Dendritic cell treated with granulocyte-macrophage colony-stimulating factor and Interleukin-4, amounts not matched to agents 40 ng/mL and 50 ng/mL, for 4 days (primary cell): Measurements from ENCODE around the gene MACROD2.

ENCODE experiments used
- H3K27ac Mint-ChIP-seq: one replicate; pipeline ENCODE4 v1.8.0; 2022; ENCODE audit warnings: mild to moderate bottlenecking, mixed read lengths
- H3K27me3 Mint-ChIP-seq: one replicate; pipeline ENCODE4 v1.8.0; 2022; ENCODE audit warnings: mild to moderate bottlenecking, mixed read lengths
- H3K36me3 Mint-ChIP-seq: one replicate; pipeline ENCODE4 v1.8.0; 2022; ENCODE audit warnings: low read depth, mixed read lengths
- H3K4me1 Mint-ChIP-seq: one replicate; pipeline ENCODE4 v1.8.0; 2022; ENCODE audit warnings: low read depth, mixed read lengths
- H3K4me3 Mint-ChIP-seq: one replicate; pipeline ENCODE4 v1.8.0; 2022; ENCODE audit warnings: mild to moderate bottlenecking, moderate library complexity, mixed read lengths
- H3K9me3 Mint-ChIP-seq: one replicate; pipeline ENCODE4 v1.8.0; 2022; ENCODE audit warnings: mixed read lengths
- intact Hi-C: fragments of 100-400 bp; cut with micrococcal nuclease; formaldehyde crosslinking; loops from one replicate; pipeline ENCODE4 v1.15.0; 2022

Gene MACROD2

GRCh38 chr20:15710636-15711035, 1715.3 kb downstream of the MACROD2 start:
- no peaks in the 10 kb centered on the region for H3K27me3 Mint-ChIP-seq
- H3K27ac Mint-ChIP-seq, result no peak overlapping the region
- no peak overlapping the region for H3K4me3 Mint-ChIP-seq
- H3K36me3 Mint-ChIP-seq, result no peaks in the 10 kb centered on the region
- no peaks in the 10 kb centered on the region for H3K4me1 Mint-ChIP-seq
- intact Hi-C loops, result no loop called here
- H3K9me3 Mint-ChIP-seq, result no peaks in the 10 kb centered on the region

GRCh38 chr20:15711177-15711576, 1715.9 kb downstream of the MACROD2 start:
- Mint-ChIP-seq H3K27ac (no peak overlapping the region), H3K4me1 (no peaks in the 10 kb centered on the region), H3K9me3 (no peaks in the 10 kb centered on the region), H3K27me3 (no peaks in the 10 kb centered on the region), H3K4me3 (no peak overlapping the region), H3K36me3 (no peaks in the 10 kb centered on the region)
- intact Hi-C loops, result no loop called here

GRCh38 chr20:15716256-15716655, 1720.9 kb downstream of the MACROD2 start:
- no peak overlapping the region for H3K4me3 Mint-ChIP-seq
- H3K36me3 Mint-ChIP-seq, result no peaks in the 10 kb centered on the region
- H3K27me3 Mint-ChIP-seq, result no peaks in the 10 kb centered on the region
- no peaks in the 10 kb centered on the region for H3K4me1 Mint-ChIP-seq
- no peak overlapping the region for H3K27ac Mint-ChIP-seq
- intact Hi-C loops, result no loop called here
- no peaks in the 10 kb centered on the region for H3K9me3 Mint-ChIP-seq

DNA sequence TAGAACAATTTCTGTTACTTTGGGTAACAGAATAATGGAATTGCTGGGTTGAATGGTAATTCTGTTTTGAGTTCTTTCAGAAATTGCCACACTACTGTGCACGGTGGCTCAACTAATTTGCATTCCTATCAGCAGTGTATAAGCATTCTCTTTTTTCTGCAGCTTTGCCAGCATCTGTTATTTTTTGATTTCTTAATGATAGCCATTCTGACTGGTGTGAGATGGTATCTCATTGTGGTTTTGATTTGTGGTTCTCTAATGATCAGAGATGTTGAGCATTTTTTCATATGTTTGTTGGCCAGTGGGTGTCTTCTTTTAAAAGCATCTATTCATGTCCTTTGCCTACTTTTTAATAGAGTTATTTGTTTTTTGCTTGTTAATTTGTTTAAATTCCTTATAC, 1731.1 kb downstream of the MACROD2 start:
- no peak overlapping the region for H3K4me3 Mint-ChIP-seq
- no peaks in the 10 kb centered on the region for H3K4me1 Mint-ChIP-seq
- H3K9me3 Mint-ChIP-seq, result peaks cover 26% of the 10 kb centered on the region
- H3K27ac Mint-ChIP-seq, result no peak overlapping the region
- intact Hi-C loops, result no loop called here
- no peaks in the 10 kb centered on the region for H3K27me3 Mint-ChIP-seq
- no peaks in the 10 kb centered on the region for H3K36me3 Mint-ChIP-seq

DNA sequence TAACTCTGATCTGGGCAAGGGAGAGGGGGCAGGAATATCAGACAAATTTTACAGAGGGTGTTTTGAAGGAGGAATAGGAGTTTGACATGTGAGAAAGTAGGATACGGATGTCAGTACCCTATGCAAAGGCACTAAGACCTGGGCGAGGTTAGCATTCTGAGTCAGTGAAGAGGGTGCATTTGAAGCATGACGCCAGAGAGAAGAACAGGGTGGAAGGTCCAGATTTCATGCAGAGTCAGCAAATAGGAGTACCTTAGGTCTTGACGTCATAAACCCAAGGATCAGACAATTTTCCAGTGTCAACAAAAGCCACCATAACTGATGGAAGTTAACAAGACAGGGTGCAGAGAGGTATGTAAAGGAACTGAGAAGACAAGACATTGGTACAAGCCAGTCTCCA, 1738.7 kb downstream of the MACROD2 start:
- Mint-ChIP-seq H3K27me3 (no peaks in the 10 kb centered on the region), H3K4me3 (no peak overlapping the region), H3K36me3 (no peaks in the 10 kb centered on the region), H3K4me1 (no peaks in the 10 kb centered on the region), H3K27ac (no peak overlapping the region), H3K9me3 (peaks cover 24% of the 10 kb centered on the region)
- intact Hi-C loops, result no loop called here

GRCh38 chr20:15739035-15739434, 1743.7 kb downstream of the MACROD2 start:
- no peak overlapping the region for H3K4me3 Mint-ChIP-seq
- intact Hi-C loops, result no loop called here

DNA sequence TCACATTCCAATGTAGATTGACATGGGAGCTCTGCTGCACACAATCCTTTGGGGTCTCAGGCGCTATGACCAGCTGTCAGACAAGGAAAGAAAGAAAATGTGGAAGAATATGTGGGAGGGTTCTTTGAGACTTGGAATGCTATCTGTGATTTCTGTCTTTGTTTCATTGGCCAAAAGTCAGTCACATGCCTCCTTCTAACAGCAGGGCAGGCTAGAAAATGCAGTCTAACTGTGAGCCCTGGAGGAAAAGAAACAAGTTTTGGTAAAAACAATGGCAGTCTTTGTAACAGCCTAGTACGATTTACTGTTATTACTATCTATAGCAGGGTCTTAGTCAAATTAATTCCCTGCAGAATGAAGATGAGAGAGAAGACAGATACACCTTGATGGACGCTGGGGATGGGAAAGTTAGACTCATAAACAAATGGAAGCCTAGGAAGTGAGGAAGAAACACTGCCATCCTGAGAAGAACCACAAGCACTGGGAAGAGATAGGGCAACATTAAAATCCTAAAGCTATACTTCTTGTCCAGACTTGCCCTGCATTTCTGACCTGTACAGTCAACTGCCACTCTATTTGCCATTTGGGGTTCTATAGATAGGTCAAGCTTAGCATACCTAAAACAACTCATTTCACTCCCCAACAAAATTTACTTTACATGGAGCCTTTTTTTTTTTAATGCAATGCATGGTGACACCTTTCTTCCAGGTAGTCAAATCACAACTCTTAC, 1744.9 kb downstream of the MACROD2 start:
- Mint-ChIP-seq H3K9me3 (peaks cover 9% of the 10 kb centered on the region), H3K36me3 (no peaks in the 10 kb centered on the region), H3K4me3 (no peak overlapping the region), H3K27me3 (no peaks in the 10 kb centered on the region), H3K27ac (no peak overlapping the region), H3K4me1 (no peaks in the 10 kb centered on the region)
- intact Hi-C loops, result no loop called here

More at GRCh38 chr20:15739035-15739434, 1743.7 kb downstream of the MACROD2 start:
- no peaks in the 10 kb centered on the region for H3K4me1 Mint-ChIP-seq
- peaks cover 12% of the 10 kb centered on the region for H3K9me3 Mint-ChIP-seq
- H3K27me3 Mint-ChIP-seq, result no peaks in the 10 kb centered on the region
- no peak overlapping the region for H3K27ac Mint-ChIP-seq
- H3K36me3 Mint-ChIP-seq, result no peaks in the 10 kb centered on the region

DNA sequence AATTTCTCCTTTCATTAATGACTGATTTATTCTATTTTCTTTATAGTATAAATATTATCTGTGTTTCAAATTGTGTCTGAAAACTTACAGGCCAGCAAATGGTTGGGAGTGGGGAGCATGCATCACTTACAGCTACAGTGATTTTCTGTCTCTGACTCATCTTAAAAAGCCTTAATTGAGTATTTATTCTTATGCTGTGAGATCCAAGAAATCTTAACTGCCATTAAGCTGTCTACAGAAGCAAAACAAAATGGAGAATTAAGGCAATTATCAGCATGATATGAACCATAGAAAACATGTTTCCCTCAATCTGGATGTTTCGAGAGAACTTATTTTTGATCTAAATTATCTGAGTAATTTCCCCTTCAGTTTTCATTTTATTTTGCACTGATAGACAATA, 1746.8 kb downstream of the MACROD2 start:
- intact Hi-C loops, result no loop called here
- Mint-ChIP-seq H3K4me3 (no peak overlapping the region), H3K4me1 (no peaks in the 10 kb centered on the region), H3K9me3 (peaks cover 16% of the 10 kb centered on the region), H3K27ac (no peak overlapping the region), H3K27me3 (no peaks in the 10 kb centered on the region), H3K36me3 (no peaks in the 10 kb centered on the region)

DNA sequence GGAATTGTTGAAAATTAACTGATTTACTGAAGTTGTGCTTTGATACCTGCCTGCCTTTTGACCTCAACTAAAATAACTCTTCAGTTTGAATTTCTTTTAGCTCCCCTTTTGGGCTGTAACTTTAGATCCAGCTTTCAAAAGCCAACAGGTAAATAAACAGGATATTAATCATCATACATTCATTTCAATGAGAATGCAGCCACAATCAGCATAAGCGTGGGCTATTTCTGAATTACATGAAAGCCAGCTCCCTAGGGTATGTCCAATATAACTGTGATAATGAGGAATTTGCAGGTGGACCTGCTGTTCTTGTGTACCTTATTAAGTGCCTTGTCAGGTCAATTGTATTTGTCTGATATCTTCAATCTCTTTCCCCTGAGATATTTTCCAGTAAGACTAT, 1747.3 kb downstream of the MACROD2 start:
- Mint-ChIP-seq H3K4me3 (no peak overlapping the region), H3K4me1 (no peaks in the 10 kb centered on the region), H3K27me3 (no peaks in the 10 kb centered on the region)

DNA sequence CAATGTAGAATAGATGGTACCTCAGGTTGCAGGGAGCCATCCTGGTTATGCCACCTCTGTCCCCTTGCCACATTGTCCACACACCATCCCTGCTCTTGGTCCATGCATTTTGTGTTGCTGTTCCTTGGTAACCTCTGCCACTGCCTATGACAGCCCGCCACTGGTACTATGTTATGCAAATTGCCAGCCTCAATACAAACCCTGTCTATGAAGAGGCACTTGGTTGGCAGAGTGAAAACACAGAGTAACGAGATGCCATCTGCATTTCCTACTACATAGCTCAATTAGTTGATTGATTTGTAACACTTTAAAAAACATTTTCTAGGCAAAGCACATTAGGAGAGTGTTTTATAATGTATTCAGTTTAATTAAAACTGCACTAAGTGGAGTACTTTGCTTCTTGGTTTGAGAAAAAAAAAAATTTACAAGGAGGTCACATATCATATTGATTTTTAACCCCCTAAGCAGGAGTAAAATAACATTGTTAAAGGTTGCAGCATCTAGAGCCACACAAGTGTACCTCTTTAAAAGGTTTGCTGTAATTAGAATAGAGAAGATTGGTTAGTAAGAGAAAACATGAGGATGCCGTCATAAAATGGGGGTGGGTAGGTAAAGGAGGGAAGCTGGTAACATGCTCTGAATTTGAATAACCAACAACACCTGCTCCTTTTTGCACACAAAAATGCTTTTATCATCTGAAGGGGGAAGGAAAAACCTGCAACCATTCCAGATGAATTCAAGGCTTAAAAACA, 1760.9 kb downstream of the MACROD2 start:
- Mint-ChIP-seq H3K27me3 (no peaks in the 10 kb centered on the region), H3K4me3 (no peak overlapping the region), H3K4me1 (no peaks in the 10 kb centered on the region), H3K9me3 (no peaks in the 10 kb centered on the region), H3K27ac (no peak overlapping the region), H3K36me3 (no peaks in the 10 kb centered on the region)
- intact Hi-C loops, result no loop called here

More for the DNA sequence above, 1747.3 kb downstream of the MACROD2 start:
- no peaks in the 10 kb centered on the region for H3K36me3 Mint-ChIP-seq
- peaks cover 19% of the 10 kb centered on the region for H3K9me3 Mint-ChIP-seq
- H3K27ac Mint-ChIP-seq, result no peak overlapping the region
- intact Hi-C loops, result no loop called here

DNA sequence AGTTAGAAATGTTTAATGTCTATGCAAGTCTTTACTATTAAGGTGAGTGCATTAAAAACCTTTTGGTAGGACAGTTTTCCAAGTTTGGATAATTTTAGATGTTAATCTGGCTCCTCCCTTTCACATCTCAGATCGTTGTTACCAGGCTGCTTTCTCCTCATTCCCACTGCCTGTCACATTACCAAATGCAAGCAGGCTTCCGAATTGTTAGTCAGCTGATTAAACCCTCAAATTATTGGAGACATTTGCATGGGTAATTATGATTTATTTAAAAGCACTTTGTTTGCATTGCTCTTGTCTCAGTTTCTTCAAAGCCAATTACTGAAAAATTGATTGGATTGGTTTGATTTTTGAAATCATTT, 1761.4 kb downstream of the MACROD2 start:
- no peak overlapping the region for H3K4me3 Mint-ChIP-seq
- H3K4me1 Mint-ChIP-seq, result no peaks in the 10 kb centered on the region
- H3K27me3 Mint-ChIP-seq, result no peaks in the 10 kb centered on the region
- no peaks in the 10 kb centered on the region for H3K9me3 Mint-ChIP-seq
- intact Hi-C loops, result no loop called here
- no peak overlapping the region for H3K27ac Mint-ChIP-seq
- no peaks in the 10 kb centered on the region for H3K36me3 Mint-ChIP-seq

DNA sequence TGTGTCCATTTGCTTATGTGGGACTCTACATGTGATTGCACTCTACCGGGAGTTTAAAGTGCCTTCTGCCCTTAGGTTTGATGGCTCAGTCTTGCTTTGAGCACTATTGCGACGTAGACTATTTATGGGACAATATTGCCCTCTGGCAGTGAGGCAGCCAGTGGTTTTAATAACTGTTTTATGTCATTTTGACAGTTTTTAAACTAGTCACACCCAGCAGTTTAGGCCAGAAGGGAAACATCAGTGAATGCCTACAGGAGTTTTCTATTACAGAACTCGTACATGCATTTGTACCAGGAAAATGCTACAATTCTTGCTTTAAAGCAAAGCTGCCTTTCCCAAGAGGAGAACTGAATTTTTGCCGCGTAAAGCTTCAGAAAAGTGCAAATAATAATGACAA, 1764.3 kb downstream of the MACROD2 start:
- H3K27me3 Mint-ChIP-seq, result no peaks in the 10 kb centered on the region

DNA sequence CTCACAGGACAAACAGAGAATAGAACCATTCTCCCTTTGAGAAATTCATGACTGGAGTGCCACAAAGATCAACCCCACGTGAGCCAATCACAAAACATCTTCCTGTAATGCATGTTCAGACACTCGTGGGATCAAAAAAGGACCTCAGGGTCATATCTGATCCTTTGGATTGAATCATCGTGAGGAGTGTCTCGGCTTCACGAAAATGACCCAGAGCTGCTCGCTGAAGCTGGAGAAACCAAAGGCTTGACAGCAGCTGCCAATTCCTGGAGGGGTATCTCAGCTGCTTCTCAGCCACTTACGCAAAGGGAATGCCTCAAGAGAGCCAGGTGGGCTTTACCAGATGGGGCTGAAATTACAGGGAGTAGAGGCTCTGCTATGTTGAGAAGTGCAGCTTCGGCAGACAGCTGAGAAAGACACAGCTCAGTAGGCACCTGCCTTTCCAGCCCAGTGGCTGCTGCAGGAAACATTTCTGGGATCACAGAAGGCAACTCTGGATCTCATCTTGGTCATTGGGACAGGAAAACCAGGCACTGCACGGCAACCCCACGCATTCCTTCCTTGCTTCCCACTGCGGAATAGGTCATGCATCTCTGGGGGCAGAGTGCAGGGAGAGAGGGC, 1764.8 kb downstream of the MACROD2 start:
- H3K36me3 Mint-ChIP-seq, result no peaks in the 10 kb centered on the region
- intact Hi-C loops, result no loop called here
- no peak overlapping the region for H3K27ac Mint-ChIP-seq
- H3K9me3 Mint-ChIP-seq, result no peaks in the 10 kb centered on the region
- H3K4me3 Mint-ChIP-seq, result no peak overlapping the region
- H3K4me1 Mint-ChIP-seq, result no peaks in the 10 kb centered on the region
- no peaks in the 10 kb centered on the region for H3K27me3 Mint-ChIP-seq

More for the DNA sequence above, 1764.3 kb downstream of the MACROD2 start:
- H3K9me3 Mint-ChIP-seq, result no peaks in the 10 kb centered on the region
- H3K4me3 Mint-ChIP-seq, result no peak overlapping the region
- intact Hi-C loops, result no loop called here
- H3K36me3 Mint-ChIP-seq, result no peaks in the 10 kb centered on the region
- H3K27ac Mint-ChIP-seq, result no peak overlapping the region
- no peaks in the 10 kb centered on the region for H3K4me1 Mint-ChIP-seq

DNA sequence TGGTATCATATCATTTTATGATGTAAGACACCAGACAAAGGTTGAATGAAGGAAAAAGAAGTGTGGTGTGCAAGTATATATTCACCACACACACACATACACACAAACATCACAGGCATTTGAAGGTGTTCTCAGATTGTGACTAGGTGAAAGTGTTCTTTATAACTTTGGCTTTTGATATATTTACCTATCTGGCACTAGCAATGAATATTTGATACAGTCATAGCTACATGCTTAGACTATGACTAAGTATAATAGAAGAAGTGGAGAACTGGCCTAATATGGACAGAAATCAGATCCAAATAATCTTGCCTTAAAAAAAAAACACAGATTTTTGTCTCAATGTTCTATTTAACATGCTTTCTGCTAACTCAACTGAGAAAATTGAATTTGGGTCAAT, 1768.0 kb downstream of the MACROD2 start:
- no peaks in the 10 kb centered on the region for H3K4me1 Mint-ChIP-seq
- no peak overlapping the region for H3K4me3 Mint-ChIP-seq
- H3K27me3 Mint-ChIP-seq, result no peaks in the 10 kb centered on the region
- no peaks in the 10 kb centered on the region for H3K9me3 Mint-ChIP-seq
- H3K27ac Mint-ChIP-seq, result no peak overlapping the region
- intact Hi-C loops, result no loop called here
- H3K36me3 Mint-ChIP-seq, result no peaks in the 10 kb centered on the region
